Stimulated activated naive B cell treated with anti-CD40 and anti-IgM and Interleukin-4, amounts not matched to agents 10 μg/mL and 1 μg/mL and 100 μg/mL, for 72 hours (primary cell): ENCODE data around the gene PVR.
A peak's percentile ranks its signal among the peaks of the same experiment; 100 is the strongest.
"Not testable (repeated sequence)": the region's sequence is repeated elsewhere in the genome, so short reads cannot be mapped to it uniquely, and the experiment has no call there.

Experiments used
- ATAC-seq, 2 donors: fragments of 150-1000 bp; cut with Tn5 transposase; replicated peaks; 2 replicates each; pipeline ENCODE4 v1.10.0; 2021; ENCODE audit warnings: moderate library complexity in 1 of 2
- DNase-seq: peaks from one replicate; pipeline ENCODE4 v3.0.0; 2021
- H3K27ac Mint-ChIP-seq: one replicate; pipeline ENCODE4 v1.8.0; 2022; ENCODE audit warnings: mild to moderate bottlenecking, mixed read lengths
- H3K27me3 Mint-ChIP-seq, 2 donors: one replicate each; pipeline ENCODE4 v1.8.0; 2022; ENCODE audit warnings: mixed read lengths in 2 of 2
- H3K36me3 Mint-ChIP-seq, 2 donors: one replicate each; pipeline ENCODE4 v1.8.0; 2022; ENCODE audit warnings: mixed read lengths in 2 of 2, mild to moderate bottlenecking in 1 of 2
- H3K4me1 Mint-ChIP-seq, 2 donors: one replicate each; pipeline ENCODE4 v1.8.0; 2022; ENCODE audit warnings: mixed read lengths in 2 of 2, mild to moderate bottlenecking in 1 of 2
- H3K4me3 Mint-ChIP-seq, 2 donors: one replicate each; pipeline ENCODE4 v1.8.0; 2022; ENCODE audit warnings: mild to moderate bottlenecking in 2 of 2, mixed read lengths in 2 of 2, moderate library complexity in 1 of 2
- H3K9me3 Mint-ChIP-seq, 2 donors: one replicate each; pipeline ENCODE4 v1.8.0; 2022; ENCODE audit warnings: mixed read lengths in 2 of 2, mild to moderate bottlenecking in 1 of 2

PVR gene

GRCh38 chr19:44626048-44626624 is 17.6 kb upstream of the PVR start:
- H3K4me3 Mint-ChIP-seq = no peak overlapping the region
- H3K27me3 Mint-ChIP-seq = peaks cover 34 to 51% of the 10 kb centered on the region in 2 donors
- ATAC-seq (no peak), DNase-seq (no peak)
- no peak overlapping the region for H3K27ac Mint-ChIP-seq
- H3K36me3 Mint-ChIP-seq = no peaks in the 10 kb centered on the region
- no peaks in the 10 kb centered on the region for H3K4me1 Mint-ChIP-seq
- peaks cover 0 to 4% of the 10 kb centered on the region in 2 donors for H3K9me3 Mint-ChIP-seq

- no peaks in the 10 kb centered on the region for H3K4me1 Mint-ChIP-seq
- ATAC-seq (no peak), DNase-seq (no peak)
- peaks cover 32 to 57% of the 10 kb centered on the region in 2 donors for H3K27me3 Mint-ChIP-seq
- peaks cover 0 to 4% of the 10 kb centered on the region in 2 donors for H3K9me3 Mint-ChIP-seq
- H3K36me3 Mint-ChIP-seq = no peaks in the 10 kb centered on the region
- H3K4me3 Mint-ChIP-seq = no peak overlapping the region
- H3K27ac Mint-ChIP-seq = no peak overlapping the region
These were observed 16.1 kb upstream of the PVR start for GRCh38 chr19:44627631-44628030.

GRCh38 chr19:44628793-44629192 is 14.9 kb upstream of the PVR start:
- Mint-ChIP-seq H3K4me1 (no peaks in the 10 kb centered on the region), H3K27ac (no peak overlapping the region), H3K9me3 (peaks cover 0 to 4% of the 10 kb centered on the region in 2 donors), H3K4me3 (no peak overlapping the region), H3K36me3 (no peaks in the 10 kb centered on the region), H3K27me3 (peaks cover 29 to 50% of the 10 kb centered on the region in 2 donors)
- DNase-seq = no peak
- ATAC-seq = no peak

- H3K4me1 Mint-ChIP-seq, H3K36me3 Mint-ChIP-seq, H3K9me3 Mint-ChIP-seq, H3K27ac Mint-ChIP-seq, DNase-seq, ATAC-seq, H3K4me3 Mint-ChIP-seq: not testable (repeated sequence)
- peaks cover 36 to 50% of the 10 kb centered on the region in 2 donors for H3K27me3 Mint-ChIP-seq
These were observed 12.1 kb upstream of the PVR start for GRCh38 chr19:44631611-44632010.

GRCh38 chr19:44634058-44634457 is 9.7 kb upstream of the PVR start:
- H3K9me3 Mint-ChIP-seq, H3K4me3 Mint-ChIP-seq, H3K27ac Mint-ChIP-seq, ATAC-seq, DNase-seq, H3K4me1 Mint-ChIP-seq, H3K36me3 Mint-ChIP-seq: not testable (repeated sequence)
- H3K27me3 Mint-ChIP-seq = peaks cover 31 to 46% of the 10 kb centered on the region in 2 donors

- H3K4me3 Mint-ChIP-seq = no peak overlapping the region
- H3K27me3 Mint-ChIP-seq = peaks cover 31 to 46% of the 10 kb centered on the region in 2 donors
- H3K27ac Mint-ChIP-seq = no peak overlapping the region
- H3K36me3 Mint-ChIP-seq = no peaks in the 10 kb centered on the region
- ATAC-seq (no peak), DNase-seq (no peak)
- H3K9me3 Mint-ChIP-seq = peaks cover 0 to 3% of the 10 kb centered on the region in 2 donors
- H3K4me1 Mint-ChIP-seq = no peaks in the 10 kb centered on the region
These were observed 8.9 kb upstream of the PVR start for GRCh38 chr19:44634785-44635184.

GRCh38 chr19:44635581-44636438 is 7.9 kb upstream of the PVR start:
- H3K4me1 Mint-ChIP-seq = no peaks in the 10 kb centered on the region

GRCh38 chr19:44636439-44637389 is 7.0 kb upstream of the PVR start:
- DNase-seq = no peak
- H3K36me3 Mint-ChIP-seq = peaks cover 0 to 1% of the 10 kb centered on the region in 2 donors
- no peak overlapping the region for H3K27ac Mint-ChIP-seq
- peaks cover 0 to 3% of the 10 kb centered on the region in 2 donors for H3K9me3 Mint-ChIP-seq
- H3K4me1 Mint-ChIP-seq = no peaks in the 10 kb centered on the region
- ATAC-seq = no peak
- no peak overlapping the region for H3K4me3 Mint-ChIP-seq
- H3K27me3 Mint-ChIP-seq = peaks cover 23 to 50% of the 10 kb centered on the region in 2 donors

More at GRCh38 chr19:44635581-44636438, 7.9 kb upstream of the PVR start:
- peaks cover 0 to 3% of the 10 kb centered on the region in 2 donors for H3K9me3 Mint-ChIP-seq
- H3K27ac Mint-ChIP-seq = no peak overlapping the region
- ATAC-seq = no peak
- H3K36me3 Mint-ChIP-seq = peaks cover 0 to 1% of the 10 kb centered on the region in 2 donors
- H3K27me3 Mint-ChIP-seq = peaks cover 24 to 43% of the 10 kb centered on the region in 2 donors
- H3K4me3 Mint-ChIP-seq = no peak overlapping the region
- DNase-seq = no peak

GRCh38 chr19:44637390-44637764 is 6.3 kb upstream of the PVR start:
- ATAC-seq = no peak
- H3K36me3 Mint-ChIP-seq = peaks cover 0 to 1% of the 10 kb centered on the region in 2 donors
- peaks cover 25 to 49% of the 10 kb centered on the region in 2 donors for H3K27me3 Mint-ChIP-seq
- H3K9me3 Mint-ChIP-seq = peaks cover 0 to 3% of the 10 kb centered on the region in 2 donors
- no peak overlapping the region for H3K4me3 Mint-ChIP-seq
- no peaks in the 10 kb centered on the region for H3K4me1 Mint-ChIP-seq
- H3K27ac Mint-ChIP-seq = peak overlapping the region; percentile 7
- DNase-seq = no peak

- Mint-ChIP-seq H3K4me1 (no peaks in the 10 kb centered on the region), H3K4me3 (no peak overlapping the region), H3K27ac (no peak overlapping the region), H3K27me3 (peaks cover 27 to 49% of the 10 kb centered on the region in 2 donors), H3K9me3 (no peaks in the 10 kb centered on the region), H3K36me3 (peaks cover 0 to 1% of the 10 kb centered on the region in 2 donors)
- ATAC-seq (no peak), DNase-seq (no peak)
These were observed 3.2 kb upstream of the PVR start for GRCh38 chr19:44640518-44640917.

- H3K36me3 Mint-ChIP-seq = peaks cover 0 to 1% of the 10 kb centered on the region in 2 donors
- ATAC-seq (no peak), DNase-seq (no peak)
- H3K27me3 Mint-ChIP-seq = peaks cover 29 to 60% of the 10 kb centered on the region in 2 donors
- H3K4me3 Mint-ChIP-seq = no peak overlapping the region
- no peaks in the 10 kb centered on the region for H3K9me3 Mint-ChIP-seq
- no peaks in the 10 kb centered on the region for H3K4me1 Mint-ChIP-seq
- no peak overlapping the region for H3K27ac Mint-ChIP-seq
These were observed 2.0 kb upstream of the PVR start for GRCh38 chr19:44641501-44642265.

- Mint-ChIP-seq H3K36me3 (peaks cover 0 to 1% of the 10 kb centered on the region in 2 donors), H3K9me3 (no peaks in the 10 kb centered on the region), H3K27me3 (peaks cover 36 to 65% of the 10 kb centered on the region in 2 donors), H3K27ac (no peak overlapping the region), H3K4me3 (no peak overlapping the region), H3K4me1 (no peaks in the 10 kb centered on the region)
- ATAC-seq (no peak), DNase-seq (no peak)
These were observed 1.3 kb upstream of the PVR start for GRCh38 chr19:44642377-44642776.

GRCh38 chr19:44644402-44645016 is 799 bp downstream of the PVR start:
- peak; percentile 38 for ATAC-seq
- DNase-seq = no peak
- peaks cover 0 to 2% of the 10 kb centered on the region in 2 donors for H3K4me1 Mint-ChIP-seq
- no peaks in the 10 kb centered on the region for H3K9me3 Mint-ChIP-seq
- peaks cover 34 to 63% of the 10 kb centered on the region in 2 donors for H3K27me3 Mint-ChIP-seq
- H3K4me3 Mint-ChIP-seq = peak overlapping the region; percentile 73 to 77
- peak overlapping the region; percentile 17 for H3K27ac Mint-ChIP-seq
- H3K36me3 Mint-ChIP-seq = peaks cover 0 to 1% of the 10 kb centered on the region in 2 donors
